Measurements from ENCODE around the gene FZD2.

DNA sequence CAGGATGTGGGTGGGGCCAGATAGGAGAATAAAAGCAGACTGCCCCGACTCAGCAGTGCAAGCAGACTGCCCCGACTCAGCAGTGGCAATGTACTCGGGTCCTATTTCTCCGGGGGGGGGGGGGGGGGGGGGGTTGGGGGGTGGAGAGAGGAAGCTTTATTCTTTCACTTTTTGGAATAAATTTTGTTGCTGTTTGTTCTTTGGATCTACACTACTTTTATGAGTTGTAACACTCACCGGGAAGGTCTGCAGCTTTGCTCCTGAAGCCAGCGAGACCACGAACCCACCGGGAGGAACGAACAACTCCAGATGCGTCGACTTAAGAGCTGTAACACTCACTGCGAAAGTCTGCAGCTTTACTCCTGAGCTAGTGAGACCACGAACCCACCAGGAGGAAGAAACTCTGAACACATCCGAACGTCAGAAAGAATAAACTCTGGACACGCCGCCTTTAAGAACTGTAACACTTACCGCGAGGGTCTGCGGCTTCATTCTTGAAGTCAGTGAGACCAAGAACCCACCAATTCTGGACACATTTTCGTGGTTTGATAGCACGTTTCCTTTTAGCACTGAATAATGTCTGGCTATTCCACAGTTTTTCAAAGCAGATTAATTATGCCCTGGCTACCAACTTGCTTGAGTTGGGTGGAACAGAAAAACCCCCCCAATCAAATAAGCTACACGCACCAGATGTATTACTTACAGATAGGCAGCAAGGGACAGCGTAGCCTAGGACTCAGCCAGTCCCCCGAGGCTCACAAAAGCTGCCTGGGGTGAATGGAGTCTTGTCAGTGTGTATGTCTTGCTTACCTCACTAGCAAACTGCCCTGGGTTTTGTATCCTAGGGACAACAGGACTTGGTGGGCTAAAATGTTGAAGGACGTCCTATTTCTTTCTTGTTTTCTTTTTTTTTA is 11.9 kb downstream of the FZD2 start:
- no peak for TF ChIP-seq YY1 (IDR thresholded peaks at IDR 0.05)
- TF ChIP-seq, protein P1, sequence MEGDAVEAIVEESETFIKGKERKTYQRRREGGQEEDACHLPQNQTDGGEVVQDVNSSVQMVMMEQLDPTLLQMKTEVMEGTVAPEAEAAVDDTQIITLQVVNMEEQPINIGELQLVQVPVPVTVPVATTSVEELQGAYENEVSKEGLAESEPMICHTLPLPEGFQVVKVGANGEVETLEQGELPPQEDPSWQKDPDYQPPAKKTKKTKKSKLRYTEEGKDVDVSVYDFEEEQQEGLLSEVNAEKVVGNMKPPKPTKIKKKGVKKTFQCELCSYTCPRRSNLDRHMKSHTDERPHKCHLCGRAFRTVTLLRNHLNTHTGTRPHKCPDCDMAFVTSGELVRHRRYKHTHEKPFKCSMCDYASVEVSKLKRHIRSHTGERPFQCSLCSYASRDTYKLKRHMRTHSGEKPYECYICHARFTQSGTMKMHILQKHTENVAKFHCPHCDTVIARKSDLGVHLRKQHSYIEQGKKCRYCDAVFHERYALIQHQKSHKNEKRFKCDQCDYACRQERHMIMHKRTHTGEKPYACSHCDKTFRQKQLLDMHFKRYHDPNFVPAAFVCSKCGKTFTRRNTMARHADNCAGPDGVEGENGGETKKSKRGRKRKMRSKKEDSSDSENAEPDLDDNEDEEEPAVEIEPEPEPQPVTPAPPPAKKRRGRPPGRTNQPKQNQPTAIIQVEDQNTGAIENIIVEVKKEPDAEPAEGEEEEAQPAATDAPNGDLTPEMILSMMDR (IDR thresholded peaks at IDR 0.05; ENCODE audit: low read depth, low read length, missing input control) = no peak
- TF ChIP-seq, protein P2, sequence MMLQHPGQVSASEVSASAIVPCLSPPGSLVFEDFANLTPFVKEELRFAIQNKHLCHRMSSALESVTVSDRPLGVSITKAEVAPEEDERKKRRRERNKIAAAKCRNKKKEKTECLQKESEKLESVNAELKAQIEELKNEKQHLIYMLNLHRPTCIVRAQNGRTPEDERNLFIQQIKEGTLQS (IDR thresholded peaks at IDR 0.05) = no peak
- TF ChIP-seq, protein P3, sequence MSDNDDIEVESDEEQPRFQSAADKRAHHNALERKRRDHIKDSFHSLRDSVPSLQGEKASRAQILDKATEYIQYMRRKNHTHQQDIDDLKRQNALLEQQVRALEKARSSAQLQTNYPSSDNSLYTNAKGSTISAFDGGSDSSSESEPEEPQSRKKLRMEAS (IDR thresholded peaks at IDR 0.05) = no peak
- TF ChIP-seq GABPA (IDR thresholded peaks at IDR 0.05 in 1 of 2, conservative IDR thresholded peaks at IDR 0.05 in 1 of 2) = no peak
